HEK293 (cell line): Measurements from ENCODE around the gene ZNF862.

Experiments
- BCL11B ChIP-seq: fragments of 450-650 bp; formaldehyde crosslinking; IDR thresholded peaks from 2 replicates; pipeline ENCODE4 v1.5.1; 2016; ENCODE audit warnings: low read depth, missing biosample characterization, missing genetic modification characterization
- BCL6B ChIP-seq: fragments of 450-650 bp; formaldehyde crosslinking; IDR thresholded peaks from 2 replicates; pipeline ENCODE4 v1.5.1; 2017; ENCODE audit warnings: missing biosample characterization, missing genetic modification characterization
- EGR2 ChIP-seq: fragments of 450-650 bp; formaldehyde crosslinking; IDR thresholded peaks from 2 replicates; pipeline ENCODE4 v1.5.1; 2016; ENCODE audit warnings: low read depth, missing biosample characterization, missing genetic modification characterization
- ELK4 ChIP-seq: IDR thresholded peaks from 2 replicates; pipeline ENCODE4 v1.6.1; 2011; ENCODE audit warnings: mild to moderate bottlenecking, low read depth, low read length, borderline replicate concordance
- GFI1B ChIP-seq: fragments of 450-650 bp; formaldehyde crosslinking; IDR thresholded peaks from 2 replicates; pipeline ENCODE4 v1.5.1; 2016; ENCODE audit warnings: missing biosample characterization, missing genetic modification characterization
- KLF8 ChIP-seq: fragments of 450-650 bp; formaldehyde crosslinking; IDR thresholded peaks from 2 replicates; pipeline ENCODE4 v1.5.1; 2016; ENCODE audit warnings: missing biosample characterization, missing genetic modification characterization
- MYNN ChIP-seq: fragments of 450-650 bp; formaldehyde crosslinking; IDR thresholded peaks from 2 replicates; pipeline ENCODE4 v1.5.1; 2016; ENCODE audit warnings: missing biosample characterization, missing genetic modification characterization, borderline replicate concordance
- YY1 ChIP-seq: fragments of 450-650 bp; formaldehyde crosslinking; IDR thresholded peaks from 2 replicates; pipeline ENCODE4 v1.5.1; 2018; ENCODE audit warnings: missing biosample characterization, missing genetic modification characterization
- ZBTB21 ChIP-seq: fragments of 450-650 bp; formaldehyde crosslinking; IDR thresholded peaks from 2 replicates; pipeline ENCODE4 v1.5.1; 2017; ENCODE audit warnings: missing biosample characterization, missing genetic modification characterization
- ZBTB8A ChIP-seq: fragments of 450-650 bp; formaldehyde crosslinking; IDR thresholded peaks from 2 replicates; pipeline ENCODE4 v1.5.1; 2016; ENCODE audit warnings: missing biosample characterization, missing genetic modification characterization
- ZNF114 ChIP-seq: fragments of 450-650 bp; formaldehyde crosslinking; IDR thresholded peaks from 2 replicates; pipeline ENCODE4 v1.5.0; 2017; ENCODE audit warnings: missing biosample characterization, missing genetic modification characterization
- ZNF19 ChIP-seq: fragments of 450-650 bp; formaldehyde crosslinking; IDR thresholded peaks from 2 replicates; pipeline ENCODE4; 2016; ENCODE audit warnings: missing biosample characterization, missing genetic modification characterization, low read depth
- ZNF211 ChIP-seq: fragments of 450-650 bp; formaldehyde crosslinking; IDR thresholded peaks from 2 replicates; pipeline ENCODE4 v1.5.1; 2016; ENCODE audit warnings: low read depth, missing biosample characterization, missing genetic modification characterization
- ZNF223 ChIP-seq: fragments of 450-650 bp; formaldehyde crosslinking; IDR thresholded peaks from 2 replicates; pipeline ENCODE4 v1.5.1; 2016; ENCODE audit warnings: missing biosample characterization, missing genetic modification characterization
- ZNF280D ChIP-seq: fragments of 450-650 bp; formaldehyde crosslinking; IDR thresholded peaks from 2 replicates; pipeline ENCODE4 v1.5.1; 2016; ENCODE audit warnings: missing biosample characterization, missing genetic modification characterization
- ZNF391 ChIP-seq: fragments of 450-650 bp; formaldehyde crosslinking; IDR thresholded peaks from 2 replicates; pipeline ENCODE4 v1.5.1; 2016; ENCODE audit warnings: low read depth, missing biosample characterization, missing genetic modification characterization, borderline replicate concordance
- ZNF521 ChIP-seq: fragments of 450-650 bp; formaldehyde crosslinking; IDR thresholded peaks from 2 replicates; pipeline ENCODE4 v1.5.1; 2017; ENCODE audit warnings: missing biosample characterization, mild to moderate bottlenecking, missing genetic modification characterization
- ZNF596 ChIP-seq: fragments of 450-650 bp; IDR thresholded peaks from 2 replicates; pipeline ENCODE4 v1.5.0; 2018; ENCODE audit warnings: missing biosample characterization, mild to moderate bottlenecking, missing genetic modification characterization, moderate library complexity
- ZNF623 ChIP-seq: fragments of 450-650 bp; formaldehyde crosslinking; IDR thresholded peaks from 2 replicates; pipeline ENCODE4 v1.5.1; 2016; ENCODE audit warnings: missing biosample characterization, missing genetic modification characterization
- ZNF654 ChIP-seq: fragments of 450-650 bp; formaldehyde crosslinking; IDR thresholded peaks from 2 replicates; pipeline ENCODE4 v1.5.1; 2016; ENCODE audit warnings: low read depth, missing biosample characterization, missing genetic modification characterization
- ZNF664 ChIP-seq: fragments of 450-650 bp; formaldehyde crosslinking; IDR thresholded peaks from 2 replicates; pipeline ENCODE4 v1.5.1; 2016; ENCODE audit warnings: missing biosample characterization, missing genetic modification characterization
- ZSCAN18 ChIP-seq: fragments of 450-650 bp; formaldehyde crosslinking; IDR thresholded peaks from 2 replicates; pipeline ENCODE4 v1.5.1; 2016; ENCODE audit warnings: missing biosample characterization, missing genetic modification characterization
- ZSCAN30 ChIP-seq: fragments of 450-650 bp; IDR thresholded peaks from 2 replicates; pipeline ENCODE4 v1.5.1; 2018; ENCODE audit warnings: missing biosample characterization, mild to moderate bottlenecking, missing genetic modification characterization, moderate library complexity
- ZXDB ChIP-seq: fragments of 450-650 bp; formaldehyde crosslinking; IDR thresholded peaks from 2 replicates; pipeline ENCODE4 v1.5.1; 2016; ENCODE audit warnings: missing biosample characterization, missing genetic modification characterization
- TF ChIP-seq, protein P1 (sequence below): fragments of 450-650 bp; formaldehyde crosslinking; optimal IDR thresholded peaks from 2 replicates; pipeline ENCODE3; 2016; ENCODE audit warnings: missing biosample characterization, mild to moderate bottlenecking, missing genetic modification characterization
- TF ChIP-seq, protein P2 (sequence below): fragments of 450-650 bp; formaldehyde crosslinking; IDR thresholded peaks from 2 replicates; pipeline ENCODE4 v1.5.1; 2016; ENCODE audit warnings: missing biosample characterization, missing genetic modification characterization
- TF ChIP-seq, protein P3 (sequence below): fragments of 450-650 bp; formaldehyde crosslinking; IDR thresholded peaks from 2 replicates; pipeline ENCODE4 v1.5.1; 2016; ENCODE audit warnings: missing biosample characterization, missing genetic modification characterization

ZNF862 gene

DNA sequence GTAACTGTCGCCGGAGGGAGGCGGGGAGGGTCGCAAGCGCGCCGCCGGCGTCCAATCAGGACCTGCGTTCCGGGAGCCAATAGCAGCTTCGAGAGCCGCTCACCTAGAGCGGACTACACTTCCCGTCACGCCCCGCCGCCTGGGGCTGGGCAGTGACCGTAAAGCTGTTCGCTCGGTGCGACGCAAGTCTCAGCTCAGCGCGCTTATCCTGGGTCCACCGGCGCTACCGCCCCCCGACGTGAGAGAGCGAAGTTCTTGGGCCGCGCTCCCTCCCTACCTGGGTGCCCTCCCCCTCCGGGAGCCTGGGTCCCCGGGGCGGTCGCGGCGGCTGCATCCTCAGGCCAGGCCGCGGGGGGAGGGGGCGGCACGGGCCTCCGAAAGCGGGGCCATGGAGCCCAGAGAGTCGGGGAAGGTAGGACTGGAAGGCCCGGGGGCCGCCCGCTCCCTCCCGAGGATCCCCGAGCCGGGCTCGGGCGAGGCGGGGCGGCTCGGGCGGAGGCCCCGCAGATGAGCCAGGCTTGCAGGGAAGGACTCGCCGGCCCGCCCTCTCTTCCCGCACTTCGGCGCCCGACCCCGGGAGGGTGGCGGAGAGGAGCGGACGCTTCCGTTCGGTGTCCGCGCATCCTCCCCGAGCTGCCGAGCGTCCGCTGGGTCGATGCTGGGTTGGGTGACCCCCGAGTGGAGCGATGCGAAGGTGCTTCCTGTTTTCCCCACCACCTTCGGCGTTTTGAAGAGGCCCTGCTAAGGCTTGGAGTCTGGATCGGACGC is at the start of gene ZNF862 (continued):
- TF ChIP-seq, protein P1, sequence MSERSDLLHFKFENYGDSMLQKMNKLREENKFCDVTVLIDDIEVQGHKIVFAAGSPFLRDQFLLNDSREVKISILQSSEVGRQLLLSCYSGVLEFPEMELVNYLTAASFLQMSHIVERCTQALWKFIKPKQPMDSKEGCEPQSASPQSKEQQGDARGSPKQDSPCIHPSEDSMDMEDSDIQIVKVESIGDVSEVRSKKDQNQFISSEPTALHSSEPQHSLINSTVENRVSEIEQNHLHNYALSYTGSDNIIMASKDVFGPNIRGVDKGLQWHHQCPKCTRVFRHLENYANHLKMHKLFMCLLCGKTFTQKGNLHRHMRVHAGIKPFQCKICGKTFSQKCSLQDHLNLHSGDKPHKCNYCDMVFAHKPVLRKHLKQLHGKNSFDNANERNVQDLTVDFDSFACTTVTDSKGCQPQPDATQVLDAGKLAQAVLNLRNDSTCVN (tag by site-specific recombination) = peak; percentile 89
- TF ChIP-seq ZSCAN30 (tag by site-specific recombination) (peak; percentile 93), ZNF596 (tag by site-specific recombination) (peak; percentile 86), ZBTB21 (tag by site-specific recombination) (no peak), ZXDB (tag by site-specific recombination) (peak; percentile 87), ZSCAN18 (tag by site-specific recombination) (no peak), ZNF114 (tag by site-specific recombination) (no peak), EGR2 (tag by site-specific recombination) (no peak; the same call in 1 of the 2 replicates), ZNF280D (tag by site-specific recombination) (no peak), ZNF391 (tag by site-specific recombination) (peak; percentile 53; the same call in 1 of the 2 replicates), ZNF19 (tag by site-specific recombination) (no peak), ELK4 (no peak), MYNN (tag by site-specific recombination) (peak; percentile 51; the same call in 1 of the 2 replicates), BCL6B (tag by site-specific recombination) (no peak), BCL11B (no peak), ZNF521 (tag by site-specific recombination) (no peak), ZNF664 (tag by site-specific recombination) (no peak), ZNF654 (no peak), GFI1B (no peak), KLF8 (tag by site-specific recombination) (peak; percentile 72), ZBTB8A (tag by site-specific recombination) (peak; percentile 74), ZNF211 (tag by site-specific recombination) (no peak), ZNF223 (tag by site-specific recombination) (peak; percentile 83), ZNF623 (tag by site-specific recombination) (no peak), YY1 (tag by site-specific recombination) (peak; percentile 68; the same call in 1 of the 2 replicates)
- TF ChIP-seq, protein P2, sequence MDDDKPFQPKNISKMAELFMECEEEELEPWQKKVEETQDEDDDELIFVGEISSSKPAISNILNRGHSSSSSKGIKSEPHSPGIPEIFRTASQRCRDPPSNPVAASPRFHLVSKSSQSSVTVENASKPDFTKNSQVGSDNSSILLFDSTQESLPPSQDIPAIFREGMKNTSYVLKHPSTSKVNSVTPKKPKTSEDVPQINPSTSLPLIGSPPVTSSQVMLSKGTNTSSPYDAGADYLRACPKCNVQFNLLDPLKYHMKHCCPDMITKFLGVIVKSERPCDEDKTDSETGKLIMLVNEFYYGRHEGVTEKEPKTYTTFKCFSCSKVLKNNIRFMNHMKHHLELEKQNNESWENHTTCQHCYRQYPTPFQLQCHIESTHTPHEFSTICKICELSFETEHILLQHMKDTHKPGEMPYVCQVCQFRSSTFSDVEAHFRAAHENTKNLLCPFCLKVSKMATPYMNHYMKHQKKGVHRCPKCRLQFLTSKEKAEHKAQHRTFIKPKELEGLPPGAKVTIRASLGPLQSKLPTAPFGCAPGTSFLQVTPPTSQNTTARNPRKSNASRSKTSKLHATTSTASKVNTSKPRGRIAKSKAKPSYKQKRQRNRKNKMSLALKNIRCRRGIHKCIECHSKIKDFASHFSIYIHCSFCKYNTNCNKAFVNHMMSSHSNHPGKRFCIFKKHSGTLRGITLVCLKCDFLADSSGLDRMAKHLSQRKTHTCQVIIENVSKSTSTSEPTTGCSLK (tag by site-specific recombination) = no peak
- TF ChIP-seq, protein P3, sequence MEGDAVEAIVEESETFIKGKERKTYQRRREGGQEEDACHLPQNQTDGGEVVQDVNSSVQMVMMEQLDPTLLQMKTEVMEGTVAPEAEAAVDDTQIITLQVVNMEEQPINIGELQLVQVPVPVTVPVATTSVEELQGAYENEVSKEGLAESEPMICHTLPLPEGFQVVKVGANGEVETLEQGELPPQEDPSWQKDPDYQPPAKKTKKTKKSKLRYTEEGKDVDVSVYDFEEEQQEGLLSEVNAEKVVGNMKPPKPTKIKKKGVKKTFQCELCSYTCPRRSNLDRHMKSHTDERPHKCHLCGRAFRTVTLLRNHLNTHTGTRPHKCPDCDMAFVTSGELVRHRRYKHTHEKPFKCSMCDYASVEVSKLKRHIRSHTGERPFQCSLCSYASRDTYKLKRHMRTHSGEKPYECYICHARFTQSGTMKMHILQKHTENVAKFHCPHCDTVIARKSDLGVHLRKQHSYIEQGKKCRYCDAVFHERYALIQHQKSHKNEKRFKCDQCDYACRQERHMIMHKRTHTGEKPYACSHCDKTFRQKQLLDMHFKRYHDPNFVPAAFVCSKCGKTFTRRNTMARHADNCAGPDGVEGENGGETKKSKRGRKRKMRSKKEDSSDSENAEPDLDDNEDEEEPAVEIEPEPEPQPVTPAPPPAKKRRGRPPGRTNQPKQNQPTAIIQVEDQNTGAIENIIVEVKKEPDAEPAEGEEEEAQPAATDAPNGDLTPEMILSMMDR (tag by site-specific recombination) = peak; percentile 42
